ENCODE measurements around the gene FBP2. TPM values are rescaled to one million over a fixed set of nuclear protein-coding genes. Genes with fewer than 3 reads are reported as not detected.
A peak's percentile ranks its signal among the peaks of the same experiment; 100 is the strongest.

FBP2 gene
- total and polyA plus RNA-seq, 7 donors, result 18.9 to 69.6 (median 53.2) TPM

DNA sequence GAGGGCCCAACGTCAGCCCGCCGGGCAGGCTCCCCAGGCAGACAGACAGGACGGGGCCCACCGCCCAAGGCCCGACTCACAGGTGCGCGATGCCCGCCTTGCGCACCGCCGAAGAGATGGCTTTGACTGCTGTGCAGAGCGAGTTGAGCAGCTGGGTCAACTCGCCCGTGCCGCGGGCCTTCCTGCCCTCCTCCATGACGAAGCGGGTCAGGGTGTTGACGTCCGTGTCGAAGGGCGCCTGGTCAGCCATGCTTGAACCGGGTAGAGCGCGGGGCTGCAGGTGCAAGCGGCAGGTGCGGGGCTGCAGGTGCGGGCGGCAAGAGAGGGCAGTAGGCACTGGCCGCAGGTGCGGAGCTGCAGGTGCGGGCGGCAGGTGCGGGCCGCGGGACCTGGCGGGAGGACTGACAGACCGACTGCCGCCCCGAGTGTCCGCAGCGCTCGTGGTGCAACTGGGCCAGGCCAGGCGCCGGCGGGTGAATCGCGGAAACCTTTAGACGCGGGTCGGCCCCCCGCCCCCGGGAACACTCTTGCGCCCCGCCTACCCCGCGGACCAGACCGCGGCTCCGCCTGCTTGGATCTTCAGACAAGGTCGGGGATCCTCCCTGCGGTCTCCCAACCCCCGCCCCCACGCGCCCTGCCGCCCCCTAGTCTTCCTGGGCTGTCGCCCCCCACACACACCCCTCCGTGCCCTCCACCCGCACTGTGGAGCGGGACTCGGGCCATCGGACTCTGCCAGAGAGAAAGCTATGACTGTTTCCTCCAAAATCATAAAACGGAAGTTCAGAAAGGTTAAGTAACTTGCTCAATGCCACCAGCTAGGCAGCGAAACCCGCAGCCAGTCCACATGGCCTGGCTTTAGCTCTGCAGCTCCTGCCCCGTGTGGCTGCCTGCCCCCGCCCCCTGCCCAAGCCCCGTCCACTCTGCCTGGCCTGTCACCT is 45.7 kb upstream of the FBP2 start, which contains the start of gene FBP1:
FBP1 (minus strand) TSS at position 458 of the 938 bp plus-strand sequence; CDS start at position 250, 208 bp downstream.
- ATAC-seq (peak; percentile 44 to 66 (median 59)), DNase-seq (peak; percentile 52 to 72)
- Histone ChIP-seq H3K9me3 (no peaks in the 10 kb centered on the region), H3K27ac (no peak within 1 kb of the TSS), H3K4me3 (peak within 1 kb of the TSS; percentile 73), H3K4me1 (peaks cover 3% of the 10 kb centered on the region), H3K27me3 (ENCODE audit: insufficient read depth in 3 of 3, low read length in 2 of 3) (peaks cover 0 to 25% (median 5%) of the 10 kb centered on the region in 3 donors), H3K36me3 (ENCODE audit: insufficient read depth in 1 of 2, low read depth in 1 of 2) (no peaks in the 10 kb centered on the region)
- intact Hi-C loops (cut with DNase I), result no loop called here
- WGBS, 3 donors, result 6 to 9% (median 7%) methylated on average over 54 to 79 of the region's 79 CpGs
- TF ChIP-seq CTCF (IDR thresholded peaks at IDR 0.05), result no peak

DNA sequence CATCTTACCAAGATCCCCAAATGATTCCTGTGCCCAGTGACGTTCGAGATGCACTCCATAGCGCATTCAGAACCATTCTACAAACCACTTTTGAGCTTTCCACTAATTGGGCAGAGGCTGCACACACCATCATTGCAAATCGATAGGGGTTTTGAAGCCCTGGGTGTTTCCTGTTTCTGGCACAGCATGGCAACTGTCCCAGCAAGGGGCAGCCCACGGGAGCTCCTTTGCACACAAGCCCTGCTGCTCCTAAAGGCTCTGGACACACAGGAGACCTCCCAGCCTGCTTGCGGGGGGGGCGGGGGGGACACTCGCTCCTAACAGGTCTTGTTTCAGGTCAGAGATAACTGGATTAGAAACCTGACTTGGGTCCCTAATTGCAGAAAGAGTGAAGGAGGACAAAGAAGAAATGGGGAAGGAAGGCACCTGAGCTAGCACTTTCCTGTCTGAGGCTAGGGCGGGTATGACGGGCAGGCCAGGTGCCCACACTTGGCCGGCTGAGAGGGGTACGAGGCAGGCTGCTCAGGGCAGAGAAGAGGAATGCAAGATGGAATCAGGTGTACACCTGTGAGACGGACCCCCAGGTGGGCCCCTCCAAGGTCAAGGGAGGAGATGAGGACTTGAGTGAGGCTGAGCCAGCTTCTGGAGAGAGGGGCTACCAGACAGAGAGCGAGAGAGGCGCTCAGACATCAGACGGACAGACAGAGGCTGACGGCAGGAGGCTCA is 44.9 kb upstream of the FBP2 start:
- TF ChIP-seq CTCF (IDR thresholded peaks at IDR 0.05), result no peak
- Histone ChIP-seq H3K4me1 (peaks cover 3% of the 10 kb centered on the region), H3K27me3 (ENCODE audit: insufficient read depth in 3 of 3, low read length in 2 of 3) (peaks cover 0 to 25% (median 5%) of the 10 kb centered on the region in 3 donors), H3K9me3 (no peaks in the 10 kb centered on the region), H3K36me3 (ENCODE audit: insufficient read depth in 1 of 2, low read depth in 1 of 2) (no peaks in the 10 kb centered on the region), H3K27ac (no peak overlapping the region), H3K4me3 (peak overlapping the region; percentile 73)
- 63 to 65% (median 65%) methylated on average over 17 of the region's 17 CpGs for WGBS, 3 donors
- intact Hi-C loops (cut with DNase I), result no loop called here
- peak in 1 of 4 donors; percentile 13 for ATAC-seq
- DNase-seq, result no peak

GRCh38 chr9:94632737-94633136 is 39.1 kb upstream of the FBP2 start:
- no peak overlapping the region for H3K4me3 ChIP-seq
- peaks cover 0 to 10% (median 0%) of the 10 kb centered on the region in 3 donors for H3K27me3 ChIP-seq (ENCODE audit: insufficient read depth in 3 of 3, low read length in 2 of 3)
- no peaks in the 10 kb centered on the region for H3K36me3 ChIP-seq (ENCODE audit: insufficient read depth in 1 of 2, low read depth in 1 of 2)
- WGBS, 3 donors, result 11 to 21% (median 14%) methylated on average over 5 of the region's 5 CpGs
- no peak for DNase-seq
- TF ChIP-seq CTCF (IDR thresholded peaks at IDR 0.05), result no peak
- no peak overlapping the region for H3K27ac ChIP-seq
- no peaks in the 10 kb centered on the region for H3K9me3 ChIP-seq
- intact Hi-C loops (cut with DNase I), result no loop called here
- no peaks in the 10 kb centered on the region for H3K4me1 ChIP-seq
- no peak for ATAC-seq

DNA sequence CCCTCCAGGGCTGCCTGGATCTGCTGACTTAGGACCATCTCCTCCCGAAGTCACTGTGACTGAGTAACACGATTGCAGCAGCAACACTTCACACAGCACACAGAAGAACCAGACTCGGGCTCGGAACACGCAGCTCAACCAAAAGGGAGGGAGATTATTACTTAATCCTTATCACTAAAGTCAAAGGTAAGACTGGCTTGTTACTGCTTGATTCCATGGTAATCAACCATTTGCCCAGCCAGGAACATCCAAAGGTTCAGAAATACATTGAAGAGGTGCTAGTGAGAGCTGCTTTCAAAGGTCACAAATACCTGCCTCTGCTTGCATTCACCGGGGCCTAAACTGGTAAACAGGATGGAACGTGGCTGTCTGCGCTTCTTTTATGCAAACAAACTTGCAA is 38.0 kb upstream of the FBP2 start:
- TF ChIP-seq CTCF (IDR thresholded peaks at IDR 0.05), result no peak
- Histone ChIP-seq H3K4me1 (no peaks in the 10 kb centered on the region), H3K36me3 (ENCODE audit: insufficient read depth in 1 of 2, low read depth in 1 of 2) (no peaks in the 10 kb centered on the region), H3K27ac (no peak overlapping the region), H3K27me3 (ENCODE audit: insufficient read depth in 3 of 3, low read length in 2 of 3) (peaks cover 0 to under 1% (median 0%) of the 10 kb centered on the region in 3 donors), H3K4me3 (no peak overlapping the region), H3K9me3 (no peaks in the 10 kb centered on the region)
- DNase-seq (no peak), ATAC-seq (no peak)
- intact Hi-C loops (cut with DNase I), result no loop called here
- 84 to 88% (median 86%) methylated on average over 8 of the region's 8 CpGs for WGBS, 3 donors

Data from psoas muscle (tissue), 8 donors.